Suprapubic skin (tissue), 4 donors: ENCODE measurements around the gene CADPS2.

ENCODE experiments used
- EP300 ChIP-seq: sonication (generic); formaldehyde crosslinking; IDR thresholded peaks from one replicate; pipeline ENCODE4 v1.6.1; 2017; ENCODE audit warnings: antibody characterized with exemption
- POLR2A ChIP-seq, 2 donors: fragments of 450-650 bp; IDR thresholded peaks; one replicate each; pipeline ENCODE4 v1.6.1; 2017; ENCODE audit warnings: antibody characterized with exemption in 2 of 2, mild to moderate bottlenecking in 2 of 2, moderate library complexity in 2 of 2
- POLR2AphosphoS5 ChIP-seq, 3 donors: sonication (generic); formaldehyde crosslinking; IDR thresholded peaks; one replicate each; pipeline ENCODE4 v1.6.1; 2017; ENCODE audit warnings: antibody characterized with exemption in 3 of 3
- TF ChIP-seq, protein P1 (sequence below), 2 donors: fragments of 200-600 bp in 1 of 2; fragments of 450-650 bp in 1 of 2; sonication (generic) in 1 of 2; IDR thresholded peaks; one replicate each; pipeline ENCODE4 v1.5.1; 2016 to 2019; ENCODE audit warnings: antibody characterized with exemption in 2 of 2, mild to moderate bottlenecking in 1 of 2, moderate library complexity in 1 of 2

DNA sequence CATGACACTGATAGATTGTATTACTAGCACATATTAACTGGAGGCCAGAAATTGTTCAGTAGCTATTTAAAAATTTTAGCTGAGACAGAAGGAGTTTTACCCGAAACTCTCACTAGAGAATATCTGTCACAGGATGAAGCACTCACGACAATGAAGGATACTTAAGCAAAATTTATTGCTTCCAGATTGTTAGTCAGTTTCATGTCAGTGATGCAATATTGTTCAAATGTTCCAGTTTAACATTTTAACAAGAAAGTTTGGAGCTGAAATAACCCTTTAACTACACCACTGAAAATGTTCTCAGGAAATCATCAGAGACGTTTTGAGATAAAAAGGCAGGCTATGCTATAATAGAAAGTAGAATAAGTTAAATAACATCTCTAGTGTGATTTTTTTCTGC lies 15.0 kb upstream of the CADPS2 start:
- TF ChIP-seq, protein P1, sequence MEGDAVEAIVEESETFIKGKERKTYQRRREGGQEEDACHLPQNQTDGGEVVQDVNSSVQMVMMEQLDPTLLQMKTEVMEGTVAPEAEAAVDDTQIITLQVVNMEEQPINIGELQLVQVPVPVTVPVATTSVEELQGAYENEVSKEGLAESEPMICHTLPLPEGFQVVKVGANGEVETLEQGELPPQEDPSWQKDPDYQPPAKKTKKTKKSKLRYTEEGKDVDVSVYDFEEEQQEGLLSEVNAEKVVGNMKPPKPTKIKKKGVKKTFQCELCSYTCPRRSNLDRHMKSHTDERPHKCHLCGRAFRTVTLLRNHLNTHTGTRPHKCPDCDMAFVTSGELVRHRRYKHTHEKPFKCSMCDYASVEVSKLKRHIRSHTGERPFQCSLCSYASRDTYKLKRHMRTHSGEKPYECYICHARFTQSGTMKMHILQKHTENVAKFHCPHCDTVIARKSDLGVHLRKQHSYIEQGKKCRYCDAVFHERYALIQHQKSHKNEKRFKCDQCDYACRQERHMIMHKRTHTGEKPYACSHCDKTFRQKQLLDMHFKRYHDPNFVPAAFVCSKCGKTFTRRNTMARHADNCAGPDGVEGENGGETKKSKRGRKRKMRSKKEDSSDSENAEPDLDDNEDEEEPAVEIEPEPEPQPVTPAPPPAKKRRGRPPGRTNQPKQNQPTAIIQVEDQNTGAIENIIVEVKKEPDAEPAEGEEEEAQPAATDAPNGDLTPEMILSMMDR (IDR thresholded peaks at IDR 0.05) = no peak
- TF ChIP-seq EP300 (no peak), POLR2A (IDR thresholded peaks at IDR 0.05) (no peak), POLR2AphosphoS5 (IDR thresholded peaks at IDR 0.05) (no peak)
